HG03280 (cell line): ENCODE data around the gene RNASEH2A.

Experiments used
- ATAC-seq: cut with Tn5 transposase; IDR thresholded peaks from one replicate; pipeline ENCODE4 v1.9.1; 2021; ENCODE audit warnings: mild to moderate bottlenecking, moderate library complexity; ENCODE audit not compliant: unreplicated experiment

The RNASEH2A gene

DNA sequence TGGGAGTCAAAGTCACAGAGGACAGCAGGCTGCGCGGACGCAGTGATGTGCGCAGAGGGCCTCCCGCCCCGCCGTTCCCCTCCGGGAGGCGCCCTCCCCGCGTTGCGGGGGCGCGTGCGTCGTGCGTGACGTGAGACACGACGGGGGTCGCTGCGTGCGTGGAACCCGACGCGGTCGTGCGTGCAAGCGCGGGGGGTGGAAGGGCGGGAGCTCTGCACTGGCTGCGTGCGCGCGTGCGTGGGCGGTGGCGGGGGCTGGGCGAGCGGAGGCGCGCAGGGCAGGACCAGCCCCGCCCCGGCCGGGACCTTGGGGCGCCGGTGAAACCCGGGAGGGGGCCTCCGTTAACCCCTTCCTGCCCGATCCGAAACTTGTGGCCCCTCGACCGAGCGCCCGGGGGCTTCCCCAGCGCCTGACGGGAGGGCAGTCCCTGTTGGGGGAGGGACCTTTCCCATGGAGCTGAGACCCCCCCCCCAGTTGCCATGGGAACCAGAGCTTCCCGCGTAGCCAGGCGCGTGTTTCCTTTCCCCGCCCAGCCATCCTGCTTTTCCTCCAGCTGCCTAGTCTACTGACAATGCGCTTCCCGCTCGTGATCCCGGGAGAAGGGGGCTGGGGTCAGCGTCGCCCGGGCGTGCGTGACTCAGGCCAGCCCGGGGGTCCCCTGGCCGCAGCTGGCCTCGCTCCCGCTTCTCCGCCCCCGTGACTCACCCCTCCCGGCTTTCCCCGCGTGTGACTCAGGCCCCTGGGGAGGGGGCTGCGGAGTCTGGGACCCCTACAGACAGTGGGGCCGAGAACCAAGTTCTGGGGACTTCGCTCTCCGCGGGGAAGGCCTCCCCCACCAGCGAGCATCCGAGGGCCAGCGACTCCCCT, 23.7 kb upstream of the RNASEH2A start:
- ATAC-seq, result peak; percentile 46

DNA sequence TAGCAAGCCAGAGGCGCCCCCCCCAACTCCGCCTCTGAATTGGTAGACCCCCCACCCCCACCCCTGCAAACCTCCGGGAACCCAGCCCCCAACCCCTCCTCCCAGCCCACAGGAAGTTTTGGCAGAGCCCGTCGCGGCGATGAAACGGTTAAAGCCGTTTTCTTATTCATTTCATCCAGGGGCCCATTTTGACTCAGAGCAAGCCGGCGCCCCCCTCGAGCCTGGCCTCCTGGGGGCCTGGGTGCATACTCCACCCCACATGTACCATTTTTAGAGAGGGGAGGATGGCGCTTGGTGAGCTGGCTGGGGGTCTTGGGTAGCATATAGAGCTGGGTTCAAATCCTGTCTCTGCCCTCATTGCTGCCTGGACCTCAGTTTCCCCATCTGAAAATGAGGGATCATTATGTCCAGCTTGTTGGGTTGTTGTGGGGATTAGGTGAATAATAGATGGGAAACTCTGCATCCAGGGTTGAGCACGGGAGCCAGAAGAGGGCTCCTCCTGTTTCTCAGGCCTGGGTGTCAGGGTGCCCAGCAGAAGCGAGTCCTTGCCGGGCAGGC, 23.0 kb upstream of the RNASEH2A start:
- no peak for ATAC-seq

DNA sequence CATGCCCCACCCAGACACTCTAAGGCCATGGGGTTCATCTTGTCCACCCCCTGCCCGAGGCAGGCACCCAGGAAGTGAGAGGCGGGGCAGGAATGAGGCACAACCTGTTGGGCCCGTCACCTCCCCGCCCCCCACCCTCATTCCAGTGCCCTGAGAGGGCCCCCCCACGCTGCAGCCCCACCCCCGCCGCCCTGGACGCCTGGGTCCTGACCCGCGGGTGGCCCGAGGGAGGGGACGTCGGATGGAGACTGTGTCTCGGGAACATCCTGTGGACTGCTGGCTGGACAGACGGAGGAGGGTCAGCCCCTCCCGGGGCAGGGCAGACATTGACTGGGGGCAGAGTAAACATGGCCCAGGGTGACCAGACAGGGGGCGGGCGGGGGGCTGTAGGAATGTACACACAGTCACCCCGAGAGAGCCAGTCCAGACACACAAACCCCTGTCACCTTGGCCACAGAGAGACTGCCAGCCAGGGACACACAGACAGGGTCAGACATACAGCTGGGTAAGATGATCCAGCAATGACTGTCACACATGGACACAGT, 22.5 kb upstream of the RNASEH2A start:
- no peak for ATAC-seq

DNA sequence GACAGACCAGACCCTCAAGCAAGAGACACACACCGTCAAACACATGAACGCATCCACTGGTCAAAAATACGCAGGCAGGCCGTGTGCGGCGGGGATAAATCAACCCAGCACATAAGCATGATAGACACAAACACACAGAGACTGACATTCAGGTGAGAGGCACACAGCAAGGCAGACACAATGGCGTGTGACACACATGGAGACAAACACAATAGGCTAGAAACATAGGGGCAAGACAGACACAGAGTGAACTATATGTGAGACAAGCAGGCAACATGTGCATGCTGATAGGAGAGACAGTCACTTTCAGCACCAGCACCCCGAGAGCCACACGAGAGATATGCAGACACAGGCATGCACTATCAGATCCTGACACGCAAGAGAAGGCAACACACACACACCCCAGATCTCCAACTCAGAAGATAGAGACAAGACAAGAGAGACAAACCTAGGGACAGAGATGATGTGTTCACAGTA, 22.0 kb upstream of the RNASEH2A start:
- ATAC-seq, result no peak

DNA sequence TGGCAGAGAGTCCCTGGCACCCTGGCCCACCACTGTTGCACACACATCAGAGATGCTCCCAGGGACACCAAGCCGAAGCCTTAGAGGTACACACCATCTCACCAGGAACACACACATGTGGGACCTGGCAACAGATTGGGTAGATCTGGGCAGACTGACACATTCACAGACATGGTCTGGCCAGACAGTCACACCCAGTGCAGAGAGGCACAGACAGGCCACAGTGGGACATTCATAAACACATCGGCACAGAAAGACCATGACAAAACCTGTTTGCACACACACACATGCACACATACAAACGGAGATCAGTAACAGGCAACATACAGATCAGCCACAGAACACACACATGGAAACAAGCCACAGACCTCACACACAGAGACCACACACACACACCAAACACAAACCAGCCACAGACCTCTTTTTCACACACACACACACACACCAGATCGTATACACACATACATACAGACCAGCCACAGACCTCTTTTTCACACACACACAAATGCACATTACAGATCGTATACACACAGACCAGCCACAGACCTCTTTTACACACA, 21.4 kb upstream of the RNASEH2A start:
- no peak for ATAC-seq

DNA sequence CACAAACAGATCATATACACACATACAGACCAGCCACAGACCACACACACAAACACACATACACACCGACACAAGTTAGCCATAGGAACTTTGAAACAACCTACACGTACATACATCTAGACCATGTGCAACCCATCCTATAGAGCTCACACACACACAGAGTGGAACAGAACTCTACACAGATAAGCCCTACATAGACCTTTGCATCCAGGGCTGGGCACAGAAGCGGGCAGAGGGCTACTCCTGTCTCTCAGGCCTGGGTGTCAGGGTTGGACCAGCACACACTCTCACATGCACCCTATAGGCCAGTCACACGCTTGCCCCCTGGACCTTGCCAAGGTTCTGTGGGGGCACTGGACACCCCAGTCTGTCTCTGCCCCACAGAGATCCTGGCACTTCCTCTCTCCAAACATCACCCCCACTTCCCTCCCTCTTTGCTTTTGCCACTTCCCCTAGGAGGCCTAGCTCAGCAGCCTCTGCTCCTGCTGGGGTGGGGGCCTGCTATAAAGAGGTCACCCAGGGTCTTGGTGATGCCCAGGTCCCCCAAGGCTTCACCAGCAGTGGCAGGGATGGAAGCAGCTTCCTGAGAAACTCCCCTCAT, 20.9 kb upstream of the RNASEH2A start:
- ATAC-seq, result no peak

DNA sequence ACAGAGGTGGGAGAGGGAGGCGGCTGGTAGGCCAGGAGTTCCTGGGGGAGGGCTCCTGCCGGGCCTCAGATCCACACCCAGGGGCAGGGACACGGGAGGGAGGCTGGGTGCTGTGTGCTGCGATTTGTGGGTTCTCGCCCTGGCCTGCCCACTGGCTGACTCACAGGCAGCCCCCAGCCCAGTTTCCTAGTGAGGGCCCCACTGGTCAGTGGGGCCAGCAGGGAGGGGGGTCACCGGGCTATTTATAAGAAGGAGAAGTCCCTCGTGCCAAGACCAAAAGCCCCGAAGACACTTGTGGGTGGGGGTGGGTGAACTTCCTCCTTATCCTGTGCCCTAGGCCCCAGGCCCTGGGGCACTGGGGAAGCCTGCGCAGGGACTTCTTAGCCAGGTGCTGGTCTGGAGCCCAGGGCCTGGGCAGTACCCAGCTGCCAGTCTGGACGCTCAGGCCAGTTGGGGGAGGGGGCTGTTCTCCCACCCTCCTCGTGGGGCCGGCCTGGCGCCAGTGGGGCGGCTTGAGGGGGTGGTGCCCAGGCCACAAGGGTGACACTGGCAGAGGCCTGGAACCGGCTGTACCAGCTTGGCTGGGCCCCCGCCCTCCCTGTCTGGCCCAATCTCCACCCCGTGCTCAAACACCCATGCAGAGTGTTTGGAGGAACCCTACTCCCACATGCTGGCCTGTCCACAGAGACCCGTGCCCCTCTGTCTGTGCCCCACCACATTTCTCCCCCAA, 20.1 kb upstream of the RNASEH2A start:
- ATAC-seq, result no peak

DNA sequence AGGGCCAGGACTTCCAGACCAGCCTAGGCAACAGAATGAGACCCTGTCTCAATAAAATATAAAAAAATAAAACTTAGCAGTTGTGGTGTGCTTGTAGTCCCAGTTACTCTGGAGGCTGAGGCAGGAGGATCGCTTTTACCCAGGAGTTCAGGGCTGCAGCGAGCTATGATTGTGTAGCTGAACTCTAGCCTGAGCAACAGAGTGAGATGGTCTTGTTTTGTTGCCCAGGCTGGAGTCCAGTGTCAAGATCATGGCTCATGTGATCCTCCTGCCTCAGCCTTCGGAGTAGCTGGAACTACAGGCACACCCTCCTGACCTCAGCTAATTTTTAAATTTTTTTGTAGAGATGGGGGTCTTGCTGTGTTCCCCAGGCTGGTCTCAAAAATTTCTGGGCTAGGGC, 19.4 kb upstream of the RNASEH2A start:
- ATAC-seq, result no peak

DNA sequence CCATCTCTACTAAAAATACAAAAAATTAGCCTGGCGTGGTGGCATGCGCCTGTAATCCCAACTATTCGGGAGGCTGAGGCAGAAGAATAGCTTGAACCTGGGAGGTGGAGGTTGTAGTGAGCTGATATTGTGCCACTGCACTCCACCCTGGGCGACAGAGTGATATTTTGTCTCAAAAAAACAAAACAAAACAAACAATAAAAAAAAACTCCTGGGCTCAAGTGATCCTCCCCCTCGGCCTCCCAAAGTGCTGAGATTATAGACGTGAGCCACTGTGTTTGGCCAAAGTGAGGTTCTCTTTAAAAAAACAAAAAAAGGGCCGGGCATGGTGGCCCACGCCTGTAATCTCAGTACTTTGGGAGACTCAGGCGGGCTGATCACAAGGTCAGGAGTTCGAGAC, 18.9 kb upstream of the RNASEH2A start:
- no peak for ATAC-seq

DNA sequence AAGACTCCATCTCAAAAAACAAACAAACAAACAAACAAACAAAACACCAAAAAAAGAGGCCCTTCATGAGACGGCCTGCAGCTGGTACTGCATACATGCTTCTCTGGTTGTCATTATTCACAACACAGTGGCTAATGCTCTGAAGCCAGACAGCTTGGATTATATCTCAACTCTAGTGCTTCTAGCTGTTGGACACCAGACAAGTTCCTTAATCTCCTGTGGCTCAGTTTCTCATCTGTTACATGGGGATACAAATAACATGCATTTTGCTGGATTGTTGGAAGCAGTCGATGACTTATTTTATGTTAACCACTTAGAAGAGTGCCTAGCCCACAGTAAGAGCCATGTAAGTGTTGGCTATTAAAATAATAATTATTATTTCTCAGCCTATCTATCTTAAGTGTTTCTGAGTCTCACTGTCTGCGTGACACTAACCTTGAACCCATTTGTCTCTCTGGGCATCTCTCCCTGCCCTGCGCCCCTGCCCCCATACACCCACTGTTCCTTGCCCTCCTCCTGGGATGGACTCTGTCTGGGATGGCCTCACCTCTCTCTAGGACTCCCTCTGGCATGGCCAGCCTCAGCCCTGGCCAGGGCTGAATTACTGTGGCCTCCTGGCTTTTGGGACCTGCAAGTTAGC, 18.2 kb upstream of the RNASEH2A start:
- no peak for ATAC-seq

DNA sequence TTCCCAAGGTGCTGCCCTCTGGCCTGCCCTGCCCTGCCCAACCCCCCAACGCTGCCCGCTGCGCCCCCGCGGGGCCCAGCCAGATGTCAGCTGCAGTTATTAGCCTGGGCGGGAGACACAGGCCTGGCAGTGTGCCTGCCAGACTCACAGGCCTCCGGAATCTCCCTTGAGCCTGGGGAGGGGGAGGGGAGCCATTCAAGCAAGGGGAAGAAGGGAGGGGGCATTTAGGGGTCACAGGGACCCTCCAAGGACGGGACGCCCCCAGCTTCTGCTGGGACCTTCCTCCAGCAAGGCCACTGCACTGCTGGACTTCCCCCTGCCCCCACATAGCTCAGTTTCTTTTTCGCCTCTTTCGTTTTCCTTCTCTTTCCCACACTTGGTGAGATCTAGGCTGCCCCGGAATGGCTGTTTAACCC, 17.7 kb upstream of the RNASEH2A start:
- no peak for ATAC-seq

DNA sequence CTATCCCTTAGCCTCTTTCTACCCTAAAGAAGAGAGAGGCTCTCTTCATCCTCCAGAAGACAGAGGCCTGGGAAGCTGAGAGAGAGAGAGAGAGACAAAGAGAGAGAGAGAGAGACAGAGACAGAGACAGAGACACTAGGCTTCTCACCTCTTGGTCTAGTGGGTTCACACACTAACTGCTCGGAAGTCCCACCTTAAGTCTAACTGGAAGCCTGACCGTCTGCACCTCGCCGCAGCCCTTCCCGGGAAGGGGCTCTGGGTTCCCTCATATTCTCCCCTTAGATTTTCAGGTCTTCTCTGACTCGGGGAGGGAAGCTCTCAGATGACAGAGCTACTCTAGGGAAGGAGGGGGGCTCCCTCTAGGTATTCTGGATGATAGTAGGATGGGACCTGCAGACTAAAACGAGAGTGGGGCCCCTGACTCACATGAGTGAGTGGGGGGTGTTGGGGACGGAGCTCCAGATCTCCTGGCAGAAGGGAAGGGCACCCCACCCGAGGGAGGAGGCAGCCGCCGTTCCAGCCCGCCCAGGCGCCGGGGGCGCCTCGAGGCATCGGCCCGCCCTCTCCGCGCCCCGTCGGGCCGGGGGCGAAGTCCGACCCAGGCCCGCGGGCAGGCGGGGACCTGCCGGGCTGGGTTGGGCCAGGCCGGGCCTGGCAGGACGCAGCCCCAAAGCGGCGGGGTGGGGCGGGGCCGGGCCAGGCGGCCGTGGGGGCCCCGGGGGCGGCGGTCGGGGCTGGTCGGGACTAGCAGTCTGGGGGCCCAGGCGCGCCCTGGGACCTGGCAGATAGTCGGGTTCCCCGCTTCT, 17.1 kb upstream of the RNASEH2A start:
- no peak for ATAC-seq

DNA sequence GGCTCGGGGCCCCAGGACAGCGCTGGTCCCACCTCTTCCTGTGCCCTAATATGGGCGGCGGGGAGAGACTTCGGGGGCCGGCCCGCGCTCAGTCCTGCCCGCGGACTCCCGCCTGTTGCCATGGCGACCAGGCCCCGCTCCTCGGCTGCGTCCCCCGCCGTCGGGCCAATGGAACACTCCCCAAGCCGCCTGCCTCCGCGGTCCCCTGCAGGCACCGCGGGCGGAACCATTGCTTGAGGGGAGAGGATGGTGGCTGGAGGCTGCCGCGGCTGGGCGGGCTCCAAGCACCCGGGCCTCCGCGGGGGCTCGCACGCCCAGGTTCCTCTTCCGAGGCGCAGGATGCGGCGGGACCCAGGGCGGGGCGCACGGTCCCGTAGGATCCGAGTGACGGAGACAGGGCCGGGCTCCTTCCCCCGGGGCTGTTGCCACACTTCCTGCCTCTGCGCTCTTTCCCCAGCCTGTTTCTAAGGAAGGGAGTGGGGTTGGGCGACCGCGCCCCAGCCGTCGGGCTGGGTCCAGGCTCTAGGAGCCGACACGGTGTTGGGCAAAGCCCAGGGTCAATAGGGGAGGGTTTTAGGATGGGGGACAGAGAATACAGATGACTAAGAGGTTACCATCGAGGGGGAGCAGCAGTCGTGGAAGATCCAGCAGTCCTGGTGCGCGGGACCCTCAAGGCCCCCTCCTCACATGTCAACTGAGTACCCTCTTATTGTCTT, 16.3 kb upstream of the RNASEH2A start:
- ATAC-seq, result peak; percentile 42

DNA sequence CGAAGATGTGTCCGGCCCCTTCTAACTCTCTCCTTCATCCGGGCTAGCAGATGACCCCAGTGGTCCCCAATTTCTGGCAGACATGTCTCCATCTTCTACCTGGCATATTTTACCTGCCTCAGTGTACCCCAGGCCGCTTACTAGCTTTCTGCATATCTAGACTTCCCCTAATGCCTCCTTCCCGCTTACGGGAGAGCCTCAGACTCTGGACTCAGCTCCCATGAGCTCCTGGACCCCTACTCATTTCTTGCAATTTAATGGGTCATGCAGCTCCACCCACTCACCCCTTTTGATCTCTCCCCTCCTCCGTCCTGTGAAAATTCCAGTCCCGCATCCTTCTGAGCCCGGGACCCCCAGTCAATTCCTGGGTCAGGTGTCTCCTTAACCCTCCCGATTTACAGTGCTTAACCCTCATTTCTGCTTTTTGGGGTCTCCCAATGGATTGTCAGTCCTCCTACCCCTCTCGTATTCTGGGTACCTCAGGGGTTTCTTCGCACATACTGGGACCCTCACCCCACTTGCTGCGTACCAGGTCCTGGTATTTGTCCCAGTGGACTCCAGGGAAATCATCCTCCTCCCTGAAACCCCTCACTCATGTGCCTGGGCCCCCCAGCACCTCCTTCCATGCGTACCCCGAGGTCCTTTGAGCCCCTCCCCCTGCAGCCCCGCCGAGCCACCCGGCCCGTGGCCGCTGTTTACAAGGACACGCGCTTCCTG, 15.6 kb upstream of the RNASEH2A start:
- ATAC-seq, result no peak

DNA sequence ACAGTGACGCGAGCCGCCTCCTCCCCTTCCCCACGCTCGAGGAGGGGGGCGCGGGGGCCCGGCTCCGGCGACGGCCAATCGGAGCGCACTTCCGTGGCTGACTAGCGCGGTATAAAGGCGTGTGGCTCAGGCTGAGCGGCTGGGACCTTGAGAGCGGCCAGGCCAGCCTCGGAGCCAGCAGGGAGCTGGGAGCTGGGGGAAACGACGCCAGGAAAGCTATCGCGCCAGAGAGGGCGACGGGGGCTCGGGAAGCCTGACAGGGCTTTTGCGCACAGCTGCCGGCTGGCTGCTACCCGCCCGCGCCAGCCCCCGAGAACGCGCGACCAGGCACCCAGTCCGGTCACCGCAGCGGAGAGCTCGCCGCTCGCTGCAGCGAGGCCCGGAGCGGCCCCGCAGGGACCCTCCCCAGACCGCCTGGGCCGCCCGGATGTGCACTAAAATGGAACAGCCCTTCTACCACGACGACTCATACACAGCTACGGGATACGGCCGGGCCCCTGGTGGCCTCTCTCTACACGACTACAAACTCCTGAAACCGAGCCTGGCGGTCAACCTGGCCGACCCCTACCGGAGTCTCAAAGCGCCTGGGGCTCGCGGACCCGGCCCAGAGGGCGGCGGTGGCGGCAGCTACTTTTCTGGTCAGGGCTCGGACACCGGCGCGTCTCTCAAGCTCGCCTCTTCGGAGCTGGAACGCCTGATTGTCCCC, 14.9 kb upstream of the RNASEH2A start, which contains the start of gene JUNB:
TSS of gene JUNB (plus strand) at position 142 of the 706 bp plus-strand sequence. CDS start at position 428, 286 bp downstream.
- peak; percentile 31 for ATAC-seq

DNA sequence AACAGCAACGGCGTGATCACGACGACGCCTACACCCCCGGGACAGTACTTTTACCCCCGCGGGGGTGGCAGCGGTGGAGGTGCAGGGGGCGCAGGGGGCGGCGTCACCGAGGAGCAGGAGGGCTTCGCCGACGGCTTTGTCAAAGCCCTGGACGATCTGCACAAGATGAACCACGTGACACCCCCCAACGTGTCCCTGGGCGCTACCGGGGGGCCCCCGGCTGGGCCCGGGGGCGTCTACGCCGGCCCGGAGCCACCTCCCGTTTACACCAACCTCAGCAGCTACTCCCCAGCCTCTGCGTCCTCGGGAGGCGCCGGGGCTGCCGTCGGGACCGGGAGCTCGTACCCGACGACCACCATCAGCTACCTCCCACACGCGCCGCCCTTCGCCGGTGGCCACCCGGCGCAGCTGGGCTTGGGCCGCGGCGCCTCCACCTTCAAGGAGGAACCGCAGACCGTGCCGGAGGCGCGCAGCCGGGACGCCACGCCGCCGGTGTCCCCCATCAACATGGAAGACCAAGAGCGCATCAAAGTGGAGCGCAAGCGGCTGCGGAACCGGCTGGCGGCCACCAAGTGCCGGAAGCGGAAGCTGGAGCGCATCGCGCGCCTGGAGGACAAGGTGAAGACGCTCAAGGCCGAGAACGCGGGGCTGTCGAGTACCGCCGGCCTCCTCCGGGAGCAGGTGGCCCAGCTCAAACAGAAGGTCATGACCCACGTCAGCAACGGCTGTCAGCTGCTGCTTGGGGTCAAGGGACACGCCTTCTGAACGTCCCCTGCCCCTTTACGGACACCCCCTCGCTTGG, 14.1 kb upstream of the RNASEH2A start:
- no peak for ATAC-seq

DNA sequence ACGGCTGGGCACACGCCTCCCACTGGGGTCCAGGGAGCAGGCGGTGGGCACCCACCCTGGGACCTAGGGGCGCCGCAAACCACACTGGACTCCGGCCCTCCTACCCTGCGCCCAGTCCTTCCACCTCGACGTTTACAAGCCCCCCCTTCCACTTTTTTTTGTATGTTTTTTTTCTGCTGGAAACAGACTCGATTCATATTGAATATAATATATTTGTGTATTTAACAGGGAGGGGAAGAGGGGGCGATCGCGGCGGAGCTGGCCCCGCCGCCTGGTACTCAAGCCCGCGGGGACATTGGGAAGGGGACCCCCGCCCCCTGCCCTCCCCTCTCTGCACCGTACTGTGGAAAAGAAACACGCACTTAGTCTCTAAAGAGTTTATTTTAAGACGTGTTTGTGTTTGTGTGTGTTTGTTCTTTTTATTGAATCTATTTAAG, 13.5 kb upstream of the RNASEH2A start:
- ATAC-seq, result no peak
